Natural killer cell (primary cell): ENCODE measurements around the gene MYO5B. TPM values are rescaled to one million over a fixed set of nuclear protein-coding genes. Genes with fewer than 3 reads are reported as not detected.

Experiments used
- ATAC-seq, 3 donors: fragments of 150-1000 bp in 2 of 3; fragments of 200-7000 bp in 1 of 3; cut with Tn5 transposase; 1 replicate in 1 of 3; 2 replicates in 2 of 3; pipeline ENCODE4 v1.10.0; 2021; ENCODE audit warnings: mild to moderate bottlenecking in 2 of 3, moderate library complexity in 2 of 3
- DNase-seq, 2 donors: peaks; one replicate each; pipeline versions ENCODE4 v3.0.0 to v3.0.0-alpha.2; 2013 to 2021; ENCODE audit warnings: mixed read lengths in 1 of 2
- H3K27ac ChIP-seq: one replicate; pipeline ENCODE4 v1.5.1; 2013; ENCODE audit warnings: mild to moderate bottlenecking, low read length
- H3K27me3 ChIP-seq: one replicate; pipeline ENCODE4 v1.6.1; 2013; ENCODE audit warnings: low read length; ENCODE audit not compliant: control insufficient read depth, insufficient read depth
- H3K36me3 ChIP-seq: one replicate; pipeline ENCODE4 v1.6.1; 2013; ENCODE audit warnings: low read length; ENCODE audit not compliant: control insufficient read depth, insufficient read depth
- H3K4me1 ChIP-seq: one replicate; pipeline ENCODE4 v1.6.1; 2013; ENCODE audit warnings: low read length; ENCODE audit not compliant: control insufficient read depth, insufficient read depth
- H3K4me3 ChIP-seq: one replicate; pipeline ENCODE4 v1.5.1; 2013; ENCODE audit warnings: low read length
- H3K9me3 ChIP-seq: one replicate; pipeline ENCODE4 v1.6.1; 2013; ENCODE audit warnings: low read length; ENCODE audit not compliant: control insufficient read depth, insufficient read depth
- H3K27ac Mint-ChIP-seq, 2 donors: one replicate each; pipeline ENCODE4 v1.8.0; 2022; ENCODE audit warnings: mild to moderate bottlenecking in 2 of 2, mixed read lengths in 2 of 2, moderate library complexity in 1 of 2
- H3K27me3 Mint-ChIP-seq, 2 donors: one replicate each; pipeline ENCODE4 v1.8.0; 2022; ENCODE audit warnings: low read depth in 2 of 2, mixed read lengths in 2 of 2
- H3K36me3 Mint-ChIP-seq: one replicate; pipeline ENCODE4 v1.8.0; 2022; ENCODE audit warnings: mixed read lengths
- H3K4me1 Mint-ChIP-seq, 2 donors: one replicate each; pipeline ENCODE4 v1.8.0; 2022; ENCODE audit warnings: mixed read lengths in 2 of 2
- H3K4me3 Mint-ChIP-seq: one replicate; pipeline ENCODE4 v1.8.0; 2022; ENCODE audit warnings: mild to moderate bottlenecking, moderate library complexity, mixed read lengths
- H3K9me3 Mint-ChIP-seq, 2 donors: one replicate each; pipeline ENCODE4 v1.8.0; 2022; ENCODE audit warnings: mixed read lengths in 2 of 2
- WGBS: methylation state at CpG from one replicate; pipeline ENCODE4 v1.1.7; 2013; ENCODE audit warnings: missing lambda C conversion rate; ENCODE audit not compliant: insufficient coverage; 5-methylcytosine and 5-hydroxymethylcytosine counted together
- intact Hi-C: fragments of 100-400 bp; cut with micrococcal nuclease; formaldehyde crosslinking; loops from one replicate; pipeline ENCODE4 v1.14.2; 2022
- total RNA-seq, 4 donors: library from RNA; stranded (reverse); fragments of 120-200 nt in 1 of 4; gene quantifications; one replicate each; pipeline versions ENCODE4 v1.2.3 to v1.2.4, GENCODE V29; 2013 to 2022
- TF ChIP-seq, protein P1 (sequence below): fragments of 200-600 bp; IDR thresholded peaks from one replicate; pipeline ENCODE4 v1.8.0; 2022; ENCODE audit warnings: antibody characterized with exemption

The MYO5B gene
- total RNA-seq, 3 donors from 2014 or later (not counting 1 experiment from before 2014, with no cell fraction given): 0.33 TPM; not detected in 2

DNA sequence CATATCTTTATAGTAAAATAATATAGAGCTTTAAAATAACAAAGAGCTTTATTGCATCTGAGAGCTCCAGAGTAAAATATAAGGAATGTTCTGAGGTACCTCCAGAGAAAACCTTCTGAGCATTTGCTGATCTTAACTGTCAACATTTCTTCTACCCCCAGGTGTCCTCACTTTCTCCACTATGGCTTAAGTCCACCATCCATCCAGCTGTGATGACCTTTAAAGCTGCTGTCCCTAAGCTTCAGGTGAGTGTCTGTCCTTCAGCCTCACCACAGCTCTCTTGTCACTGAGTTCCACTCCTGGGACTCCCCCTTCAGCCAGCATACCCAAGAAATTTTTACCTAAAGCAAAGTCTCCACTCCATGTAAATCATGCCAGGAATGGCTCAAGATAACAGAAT, 137.9 kb downstream of the MYO5B start:
- Histone ChIP-seq H3K36me3 (no peaks in the 10 kb centered on the region), H3K4me1 (no peaks in the 10 kb centered on the region), H3K9me3 (no peaks in the 10 kb centered on the region), H3K4me3 (no peak overlapping the region), H3K27me3 (no peaks in the 10 kb centered on the region), H3K27ac (no peak overlapping the region)
- Mint-ChIP-seq H3K4me3 (no peak overlapping the region), H3K27ac (no peak overlapping the region), H3K36me3 (no peaks in the 10 kb centered on the region), H3K4me1 (no peaks in the 10 kb centered on the region), H3K9me3 (no peaks in the 10 kb centered on the region), H3K27me3 (peaks cover 9 to 39% of the 10 kb centered on the region in 2 donors)
- TF ChIP-seq, protein P1, sequence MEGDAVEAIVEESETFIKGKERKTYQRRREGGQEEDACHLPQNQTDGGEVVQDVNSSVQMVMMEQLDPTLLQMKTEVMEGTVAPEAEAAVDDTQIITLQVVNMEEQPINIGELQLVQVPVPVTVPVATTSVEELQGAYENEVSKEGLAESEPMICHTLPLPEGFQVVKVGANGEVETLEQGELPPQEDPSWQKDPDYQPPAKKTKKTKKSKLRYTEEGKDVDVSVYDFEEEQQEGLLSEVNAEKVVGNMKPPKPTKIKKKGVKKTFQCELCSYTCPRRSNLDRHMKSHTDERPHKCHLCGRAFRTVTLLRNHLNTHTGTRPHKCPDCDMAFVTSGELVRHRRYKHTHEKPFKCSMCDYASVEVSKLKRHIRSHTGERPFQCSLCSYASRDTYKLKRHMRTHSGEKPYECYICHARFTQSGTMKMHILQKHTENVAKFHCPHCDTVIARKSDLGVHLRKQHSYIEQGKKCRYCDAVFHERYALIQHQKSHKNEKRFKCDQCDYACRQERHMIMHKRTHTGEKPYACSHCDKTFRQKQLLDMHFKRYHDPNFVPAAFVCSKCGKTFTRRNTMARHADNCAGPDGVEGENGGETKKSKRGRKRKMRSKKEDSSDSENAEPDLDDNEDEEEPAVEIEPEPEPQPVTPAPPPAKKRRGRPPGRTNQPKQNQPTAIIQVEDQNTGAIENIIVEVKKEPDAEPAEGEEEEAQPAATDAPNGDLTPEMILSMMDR: no peak
- DNase-seq (no peak), ATAC-seq (no peak)
- intact Hi-C loops: no loop called here

DNA sequence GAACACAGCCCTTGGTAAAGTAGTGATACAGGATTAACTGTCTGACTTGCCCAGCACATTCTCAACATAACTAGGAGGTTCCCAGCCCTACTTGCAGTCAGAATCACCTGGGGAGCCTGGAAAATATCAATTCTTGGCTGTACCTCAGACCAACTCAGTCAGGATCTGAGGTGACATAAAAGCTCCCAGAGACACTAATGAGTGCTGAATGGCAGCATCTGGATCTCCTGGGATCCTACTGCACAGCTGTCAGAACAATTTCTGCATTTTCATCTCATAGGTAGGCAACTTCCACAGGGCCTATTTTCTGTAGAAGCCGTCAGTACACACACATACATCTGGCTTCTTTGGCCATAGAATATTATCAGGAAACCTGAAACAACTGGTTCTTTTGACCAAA, 138.8 kb downstream of the MYO5B start:
- H3K9me3 ChIP-seq: no peaks in the 10 kb centered on the region
- H3K4me3 ChIP-seq: no peak overlapping the region
- H3K27me3 ChIP-seq: no peaks in the 10 kb centered on the region
- TF ChIP-seq, protein P1: no peak
- no peak overlapping the region for H3K27ac ChIP-seq
- 93% methylated on average over 1 of the region's 1 CpG for WGBS
- no peaks in the 10 kb centered on the region for H3K4me1 Mint-ChIP-seq
- ATAC-seq (no peak), DNase-seq (no peak)
- intact Hi-C loops: no loop called here
- H3K36me3 ChIP-seq: no peaks in the 10 kb centered on the region
- no peak overlapping the region for H3K4me3 Mint-ChIP-seq
- H3K27ac Mint-ChIP-seq: no peak overlapping the region
- H3K4me1 ChIP-seq: no peaks in the 10 kb centered on the region
- no peaks in the 10 kb centered on the region for H3K36me3 Mint-ChIP-seq
- peaks cover 9 to 35% of the 10 kb centered on the region in 2 donors for H3K27me3 Mint-ChIP-seq
- no peaks in the 10 kb centered on the region for H3K9me3 Mint-ChIP-seq

DNA sequence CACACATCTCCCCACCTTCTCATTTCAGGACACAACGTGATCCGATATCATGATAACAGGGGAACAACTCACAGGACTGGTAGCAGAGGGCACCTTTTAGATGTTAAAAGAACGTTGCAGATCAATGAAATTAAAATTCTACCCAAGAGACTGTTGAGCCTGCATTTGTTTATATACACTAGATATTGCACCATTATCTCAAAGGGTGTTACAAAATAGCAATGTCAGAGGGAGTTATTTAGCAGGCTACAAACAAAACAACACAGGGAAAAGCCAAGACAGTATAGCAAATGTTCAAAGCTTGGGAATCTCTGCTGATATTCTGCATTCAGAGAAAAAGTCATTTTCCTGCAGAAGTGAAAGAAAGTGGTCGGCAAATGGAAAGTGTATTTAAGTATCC, 139.5 kb downstream of the MYO5B start:
- H3K4me3 ChIP-seq: no peak overlapping the region
- H3K9me3 ChIP-seq: no peaks in the 10 kb centered on the region
- no peak overlapping the region for H3K4me3 Mint-ChIP-seq
- H3K9me3 Mint-ChIP-seq: no peaks in the 10 kb centered on the region
- TF ChIP-seq, protein P1: no peak
- no peaks in the 10 kb centered on the region for H3K36me3 Mint-ChIP-seq
- no peak overlapping the region for H3K27ac Mint-ChIP-seq
- intact Hi-C loops: no loop called here
- H3K36me3 ChIP-seq: no peaks in the 10 kb centered on the region
- DNase-seq: no peak
- H3K4me1 ChIP-seq: no peaks in the 10 kb centered on the region
- WGBS: 74% methylated on average over 4 of the region's 4 CpGs
- no peak overlapping the region for H3K27ac ChIP-seq
- no peak for ATAC-seq
- H3K27me3 Mint-ChIP-seq: peaks cover 9 to 28% of the 10 kb centered on the region in 2 donors
- H3K27me3 ChIP-seq: no peaks in the 10 kb centered on the region
- H3K4me1 Mint-ChIP-seq: no peaks in the 10 kb centered on the region

DNA sequence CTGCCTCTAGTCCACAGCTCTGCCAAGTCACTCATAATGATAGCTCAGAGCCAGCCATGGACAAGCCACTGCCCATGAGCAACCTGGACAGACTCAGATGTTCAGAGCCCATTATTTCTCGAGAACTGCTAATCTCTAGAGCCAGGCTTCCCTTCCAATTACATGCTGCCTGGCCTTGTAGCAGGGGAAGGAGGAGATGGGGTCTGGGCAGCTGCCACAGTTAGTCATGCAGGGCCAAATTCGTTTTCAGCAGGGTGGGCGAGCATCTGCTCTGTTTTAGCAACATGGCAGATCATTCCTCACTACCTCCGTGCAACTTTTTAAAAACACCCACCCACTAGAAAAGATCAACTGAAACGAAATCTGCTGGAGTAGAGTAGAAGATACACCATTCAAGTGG, 141.8 kb downstream of the MYO5B start:
- peaks cover 3 to 19% of the 10 kb centered on the region in 2 donors for H3K27me3 Mint-ChIP-seq
- Histone ChIP-seq H3K27me3 (no peaks in the 10 kb centered on the region), H3K4me3 (no peak overlapping the region), H3K4me1 (no peaks in the 10 kb centered on the region), H3K27ac (no peak overlapping the region), H3K9me3 (no peaks in the 10 kb centered on the region), H3K36me3 (no peaks in the 10 kb centered on the region)
- no peak for ATAC-seq
- no peaks in the 10 kb centered on the region for H3K9me3 Mint-ChIP-seq
- intact Hi-C loops: no loop called here
- no peaks in the 10 kb centered on the region for H3K4me1 Mint-ChIP-seq
- TF ChIP-seq, protein P1: no peak
- 88% methylated on average over 1 of the region's 5 CpGs for WGBS
- H3K4me3 Mint-ChIP-seq: no peak overlapping the region
- H3K36me3 Mint-ChIP-seq: no peaks in the 10 kb centered on the region
- DNase-seq: no peak
- no peak overlapping the region for H3K27ac Mint-ChIP-seq
